Neural crest cell (in vitro differentiated cells): ENCODE measurements around the gene PSMF1. TPM values are rescaled to one million over a fixed set of nuclear protein-coding genes. Genes with fewer than 3 reads are reported as not detected.

Source experiments
- DNase-seq: peaks from one replicate; pipeline ENCODE4 v3.0.0; 2021; ENCODE audit warnings: low read depth, mixed read lengths, low spot score
- H3K27ac Mint-ChIP-seq: one replicate; pipeline ENCODE4 v1.8.0; 2021; ENCODE audit warnings: mild to moderate bottlenecking, mixed read lengths; ENCODE audit not compliant: unreplicated experiment
- H3K27me3 Mint-ChIP-seq: 2 replicates; pipeline ENCODE4 v1.8.0; 2021; ENCODE audit warnings: low read depth, mild to moderate bottlenecking, mixed read lengths
- H3K36me3 Mint-ChIP-seq: 2 replicates; pipeline ENCODE4 v1.8.0; 2021; ENCODE audit warnings: low read depth, mild to moderate bottlenecking, mixed read lengths
- H3K4me1 Mint-ChIP-seq: 2 replicates; pipeline ENCODE4 v1.8.0; 2021; ENCODE audit warnings: mixed read lengths
- H3K4me3 Mint-ChIP-seq: one replicate; pipeline ENCODE4 v1.8.0; 2021; ENCODE audit warnings: mild to moderate bottlenecking, mixed read lengths
- H3K9me3 Mint-ChIP-seq: 2 replicates; pipeline ENCODE4 v1.8.0; 2021; ENCODE audit warnings: mixed read lengths
- total RNA-seq: library from RNA; stranded (reverse); gene quantifications from 2 replicates; pipeline ENCODE4 v1.2.1, GENCODE V29; 2021
- TF ChIP-seq, protein P1 (sequence below): fragments of 200-600 bp; sonication (generic); conservative IDR thresholded peaks from 2 replicates; pipeline ENCODE4 v1.5.0; 2021; ENCODE audit warnings: antibody characterized with exemption, mild to moderate bottlenecking

The PSMF1 gene
- total RNA-seq, 1 donor from 2014 or later = 107 TPM

DNA sequence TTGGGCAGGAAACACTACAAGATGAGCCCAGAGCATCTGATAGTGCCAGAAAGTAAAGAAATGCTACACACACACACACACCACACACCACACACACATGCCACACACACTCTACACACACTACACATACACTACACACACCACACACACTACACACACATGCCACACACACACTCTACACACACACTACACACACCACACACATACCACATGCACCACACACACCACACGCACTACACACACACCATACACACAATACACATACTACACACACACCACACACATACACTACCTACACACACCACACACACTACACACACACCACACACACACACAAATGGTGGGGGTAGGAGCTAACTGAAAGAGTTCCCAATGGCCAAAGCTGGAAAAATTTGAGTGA is 69.9 kb downstream of the PSMF1 start:
- H3K36me3 Mint-ChIP-seq = no peaks in the 10 kb centered on the region
- peaks cover 45% of the 10 kb centered on the region for H3K27me3 Mint-ChIP-seq
- no peaks in the 10 kb centered on the region for H3K9me3 Mint-ChIP-seq
- DNase-seq = no peak
- peaks cover 7% of the 10 kb centered on the region for H3K4me1 Mint-ChIP-seq
- TF ChIP-seq, protein P1, sequence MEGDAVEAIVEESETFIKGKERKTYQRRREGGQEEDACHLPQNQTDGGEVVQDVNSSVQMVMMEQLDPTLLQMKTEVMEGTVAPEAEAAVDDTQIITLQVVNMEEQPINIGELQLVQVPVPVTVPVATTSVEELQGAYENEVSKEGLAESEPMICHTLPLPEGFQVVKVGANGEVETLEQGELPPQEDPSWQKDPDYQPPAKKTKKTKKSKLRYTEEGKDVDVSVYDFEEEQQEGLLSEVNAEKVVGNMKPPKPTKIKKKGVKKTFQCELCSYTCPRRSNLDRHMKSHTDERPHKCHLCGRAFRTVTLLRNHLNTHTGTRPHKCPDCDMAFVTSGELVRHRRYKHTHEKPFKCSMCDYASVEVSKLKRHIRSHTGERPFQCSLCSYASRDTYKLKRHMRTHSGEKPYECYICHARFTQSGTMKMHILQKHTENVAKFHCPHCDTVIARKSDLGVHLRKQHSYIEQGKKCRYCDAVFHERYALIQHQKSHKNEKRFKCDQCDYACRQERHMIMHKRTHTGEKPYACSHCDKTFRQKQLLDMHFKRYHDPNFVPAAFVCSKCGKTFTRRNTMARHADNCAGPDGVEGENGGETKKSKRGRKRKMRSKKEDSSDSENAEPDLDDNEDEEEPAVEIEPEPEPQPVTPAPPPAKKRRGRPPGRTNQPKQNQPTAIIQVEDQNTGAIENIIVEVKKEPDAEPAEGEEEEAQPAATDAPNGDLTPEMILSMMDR = no peak
- no peak overlapping the region for H3K27ac Mint-ChIP-seq
- no peak overlapping the region for H3K4me3 Mint-ChIP-seq

DNA sequence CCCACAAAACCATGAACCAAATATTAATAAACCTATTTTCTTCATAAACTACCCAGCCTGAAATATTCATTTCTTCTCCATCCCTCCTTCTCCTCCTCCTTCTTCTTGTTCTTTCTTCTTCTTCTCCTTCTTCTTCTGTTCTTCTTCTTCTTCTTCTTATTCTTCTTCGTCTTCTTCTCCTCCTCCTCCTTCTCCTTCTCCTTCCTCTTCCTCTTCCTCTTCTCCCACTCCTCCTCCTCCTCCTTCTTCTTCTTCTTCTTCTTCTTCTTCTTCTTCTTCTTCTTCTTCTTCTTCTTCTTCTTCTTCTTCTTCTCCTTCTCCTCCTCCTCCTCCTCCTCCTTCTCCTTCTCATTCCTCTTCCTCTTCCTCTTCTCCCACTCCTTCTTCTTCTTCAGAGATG is 71.4 kb downstream of the PSMF1 start:
- no peak overlapping the region for H3K4me3 Mint-ChIP-seq
- peaks cover 30% of the 10 kb centered on the region for H3K27me3 Mint-ChIP-seq
- no peaks in the 10 kb centered on the region for H3K4me1 Mint-ChIP-seq
- no peak for DNase-seq
- H3K27ac Mint-ChIP-seq = no peak overlapping the region
- no peaks in the 10 kb centered on the region for H3K36me3 Mint-ChIP-seq
- TF ChIP-seq, protein P1 = no peak
- H3K9me3 Mint-ChIP-seq = no peaks in the 10 kb centered on the region

DNA sequence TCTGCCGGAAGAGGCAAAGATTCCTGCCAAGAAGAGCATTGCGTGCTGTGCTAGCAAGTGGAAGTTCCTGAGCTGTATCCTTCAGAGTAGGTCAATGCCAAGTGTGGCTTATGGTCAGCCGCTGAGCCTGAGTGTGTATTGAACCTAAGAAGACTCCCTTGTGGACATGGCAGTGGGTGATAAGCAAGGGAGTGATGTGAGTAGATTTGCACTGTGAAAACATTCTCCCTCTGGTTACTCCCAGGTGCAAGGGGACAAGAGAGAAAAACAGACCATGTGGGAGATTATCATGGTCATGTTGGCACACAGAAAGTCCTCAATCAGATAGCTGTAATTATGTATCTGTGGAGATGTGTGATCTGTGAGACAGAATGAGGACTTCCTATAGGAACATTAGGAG is 72.4 kb downstream of the PSMF1 start:
- Mint-ChIP-seq H3K4me1 (no peaks in the 10 kb centered on the region), H3K9me3 (no peaks in the 10 kb centered on the region), H3K27ac (no peak overlapping the region), H3K36me3 (no peaks in the 10 kb centered on the region), H3K27me3 (peaks cover 31% of the 10 kb centered on the region), H3K4me3 (no peak overlapping the region)
- DNase-seq = no peak
- TF ChIP-seq, protein P1 = no peak

DNA sequence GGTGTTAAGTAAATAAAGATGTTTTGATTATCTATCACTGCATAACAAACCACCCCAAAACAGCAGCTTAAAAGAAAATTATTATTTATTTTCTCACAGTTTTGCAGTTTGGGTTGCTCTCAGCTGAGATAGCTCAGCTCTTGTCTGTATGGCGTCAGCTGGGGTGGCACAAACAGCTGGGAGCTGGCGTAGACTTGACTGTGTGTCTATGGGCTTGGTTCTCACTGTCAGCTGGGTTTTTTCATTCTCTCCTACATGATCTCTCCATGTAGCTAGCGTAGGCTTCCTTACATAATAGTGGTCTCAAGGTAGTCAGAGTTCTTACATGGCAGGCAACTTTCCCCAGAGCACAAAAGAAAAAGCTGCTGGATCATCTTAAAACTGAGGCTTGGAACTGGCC is 72.9 kb downstream of the PSMF1 start:
- TF ChIP-seq, protein P1 = no peak
- H3K36me3 Mint-ChIP-seq = no peaks in the 10 kb centered on the region
- peaks cover 28% of the 10 kb centered on the region for H3K27me3 Mint-ChIP-seq
- no peaks in the 10 kb centered on the region for H3K9me3 Mint-ChIP-seq
- H3K4me1 Mint-ChIP-seq = no peaks in the 10 kb centered on the region
- no peak overlapping the region for H3K27ac Mint-ChIP-seq
- H3K4me3 Mint-ChIP-seq = no peak overlapping the region
- no peak for DNase-seq

DNA sequence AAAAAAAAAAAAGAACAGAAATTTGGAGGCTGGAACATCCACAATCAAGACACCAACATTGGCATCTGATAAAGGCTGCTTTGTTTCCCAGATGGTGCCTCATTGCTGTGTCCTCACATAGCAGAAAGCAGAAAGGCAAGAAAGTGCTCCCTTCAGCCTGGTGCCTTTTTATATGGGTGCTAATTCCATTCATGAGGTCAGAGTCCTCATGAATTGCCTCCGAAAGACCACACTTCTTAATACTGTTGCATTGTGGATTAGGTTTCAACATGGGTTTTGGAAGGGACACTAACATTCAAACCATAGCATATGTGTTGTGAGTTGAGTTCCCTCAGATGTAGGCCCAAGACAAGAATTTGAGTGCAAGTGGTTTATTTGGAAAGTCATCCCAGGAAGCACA is 76.8 kb downstream of the PSMF1 start:
- no peak for DNase-seq
- no peaks in the 10 kb centered on the region for H3K9me3 Mint-ChIP-seq
- no peak overlapping the region for H3K27ac Mint-ChIP-seq
- H3K4me3 Mint-ChIP-seq = no peak overlapping the region
- peaks cover 15% of the 10 kb centered on the region for H3K27me3 Mint-ChIP-seq
- TF ChIP-seq, protein P1 = no peak
- no peaks in the 10 kb centered on the region for H3K36me3 Mint-ChIP-seq
- H3K4me1 Mint-ChIP-seq = no peaks in the 10 kb centered on the region

DNA sequence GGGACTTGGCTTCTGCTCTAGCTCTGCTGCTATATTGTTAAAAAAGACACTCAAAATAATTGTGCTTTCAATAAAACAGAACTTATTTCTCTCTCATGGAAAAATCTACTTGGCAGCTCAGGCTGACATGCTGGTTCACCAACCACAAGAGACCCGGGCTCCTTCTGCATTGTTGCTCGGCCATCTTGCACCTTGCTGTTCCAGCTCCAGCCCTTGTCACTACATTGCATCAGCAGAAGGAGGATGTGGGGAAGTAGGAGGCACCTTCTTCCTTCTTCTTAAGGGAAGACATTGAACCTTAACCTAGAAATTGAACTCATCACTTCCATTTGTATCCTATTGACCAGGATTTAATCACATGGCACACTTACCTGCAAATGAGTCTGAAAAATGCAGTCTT is 78.2 kb downstream of the PSMF1 start:
- no peak for DNase-seq
- Mint-ChIP-seq H3K9me3 (no peaks in the 10 kb centered on the region), H3K4me3 (no peak overlapping the region), H3K27me3 (peaks cover 4% of the 10 kb centered on the region), H3K27ac (no peak overlapping the region), H3K4me1 (no peaks in the 10 kb centered on the region), H3K36me3 (no peaks in the 10 kb centered on the region)
- TF ChIP-seq, protein P1 = no peak
